HepG2 (cell line): Measurements from ENCODE around the gene PIK3R1. TPM values are rescaled to one million over a fixed set of nuclear protein-coding genes. Genes with fewer than 3 reads are reported as not detected.

Experiments
- BHLHE40 ChIP-seq: IDR thresholded peaks from 2 replicates; pipeline ENCODE4 v1.6.1; 2011; ENCODE audit warnings: low read length, improper control_type of control experiment
- CEBPG ChIP-seq: IDR thresholded peaks from 2 replicates; pipeline ENCODE4 v1.6.1; 2016
- CEBPZ ChIP-seq: IDR thresholded peaks from 2 replicates; pipeline ENCODE4 v1.6.1; 2012; ENCODE audit warnings: low read length, improper control_type of control experiment
- CREB3 ChIP-seq: sonication (generic); formaldehyde crosslinking; IDR thresholded peaks from 2 replicates; pipeline ENCODE4 v1.5.0; 2020; ENCODE audit warnings: missing genetic modification reagents
- EHMT2 ChIP-seq: fragments of 200-600 bp; sonication (generic); IDR thresholded peaks from 2 replicates; pipeline ENCODE4 v1.7.0; 2017; ENCODE audit warnings: antibody characterized with exemption, low read depth, low read length, borderline replicate concordance
- FOXK1 ChIP-seq: sonication (generic); formaldehyde crosslinking; IDR thresholded peaks from 2 replicates; pipeline ENCODE4 v1.4.0; 2020; ENCODE audit warnings: low read depth, missing genetic modification reagents, borderline replicate concordance
- GATAD1 ChIP-seq: IDR thresholded peaks from 2 replicates; pipeline ENCODE4 v1.6.1; 2016; ENCODE audit warnings: missing genetic modification reagents, missing compliant biosample characterization
- GLI4 ChIP-seq: sonication (generic); formaldehyde crosslinking; IDR thresholded peaks from 2 replicates; pipeline ENCODE4 v1.5.1; 2020; ENCODE audit warnings: missing genetic modification reagents, mild to moderate bottlenecking, moderate library complexity, borderline replicate concordance
- HIVEP1 ChIP-seq: sonication (generic); formaldehyde crosslinking; IDR thresholded peaks from 2 replicates; pipeline ENCODE4 v1.4.0; 2020; ENCODE audit warnings: mild to moderate bottlenecking, missing genetic modification reagents
- KDM4B ChIP-seq: sonication (generic); formaldehyde crosslinking; IDR thresholded peaks from 2 replicates; pipeline ENCODE4 v1.4.0; 2020; ENCODE audit warnings: missing genetic modification reagents
- MAZ ChIP-seq, 2 experiments: sonication (generic) in 1 of 2; formaldehyde crosslinking in 1 of 2; IDR thresholded peaks; 2 replicates each; pipeline versions ENCODE4 v1.5.0 to v1.6.1; 2012 to 2020; ENCODE audit warnings: low read depth in 2 of 2, mild to moderate bottlenecking in 2 of 2, borderline replicate concordance in 1 of 2, improper control_type of control experiment in 1 of 2, low read length in 1 of 2, missing genetic modification reagents in 1 of 2, moderate library complexity in 1 of 2
- PAF1 ChIP-seq: IDR thresholded peaks from 2 replicates; pipeline ENCODE4 v1.6.1; 2016; ENCODE audit warnings: missing genetic modification reagents, missing compliant biosample characterization
- PBX3 ChIP-seq: sonication (generic); formaldehyde crosslinking; IDR thresholded peaks from 2 replicates; pipeline ENCODE4 v1.8.1; 2023; ENCODE audit warnings: missing genetic modification reagents, inconsistent platforms, borderline replicate concordance
- RFXANK ChIP-seq: IDR thresholded peaks from 2 replicates; pipeline ENCODE4 v1.6.1; 2016
- SUZ12 ChIP-seq: fragments of 150-350 bp; IDR thresholded peaks from 2 replicates; pipeline ENCODE4 v1.6.1; 2014; ENCODE audit warnings: low read depth, low read length
- TOE1 ChIP-seq: sonication (generic); formaldehyde crosslinking; IDR thresholded peaks from 2 replicates; pipeline ENCODE4 v1.4.0; 2020; ENCODE audit warnings: mild to moderate bottlenecking, missing genetic modification reagents
- ZBTB44 ChIP-seq: sonication (generic); formaldehyde crosslinking; IDR thresholded peaks from 2 replicates; pipeline ENCODE4 v1.4.0; 2020; ENCODE audit warnings: missing genetic modification reagents
- ZFP90 ChIP-seq: sonication (generic); formaldehyde crosslinking; IDR thresholded peaks from 2 replicates; pipeline ENCODE4 v1.8.0; 2022; ENCODE audit warnings: missing genetic modification reagents, mild to moderate bottlenecking, inconsistent platforms, borderline replicate concordance
- ZHX1 ChIP-seq: sonication (generic); formaldehyde crosslinking; IDR thresholded peaks from 2 replicates; pipeline ENCODE4 v1.8.1; 2022; ENCODE audit warnings: low read depth, mild to moderate bottlenecking, missing genetic modification reagents
- ZNF136 ChIP-seq: sonication (generic); formaldehyde crosslinking; IDR thresholded peaks from 2 replicates; pipeline ENCODE4 v1.8.1; 2022; ENCODE audit warnings: low read depth, mild to moderate bottlenecking, moderate library complexity, missing genetic modification reagents
- ZNF451 ChIP-seq: sonication (generic); formaldehyde crosslinking; IDR thresholded peaks from 2 replicates; pipeline ENCODE4 v1.5.0; 2020; ENCODE audit warnings: mild to moderate bottlenecking, missing genetic modification reagents
- polyA plus RNA-seq, 8 experiments: library from polyadenylated mRNA; depleted of rRNA in 3 of 8; stranded (reverse) in 7 of 8; unstranded in 1 of 8; fragments of >200 nt; fragmentation: Illumina TruSeq in 4 of 8; extraction: Trizol in 4 of 8; gene quantifications; 2 replicates each; pipeline versions ENCODE4 v1.2.1 to v1.2.3, GENCODE V29; 2011 to 2016; ENCODE audit warnings: low read depth in 4 of 8, missing spikeins in 1 of 8, mixed read lengths in 1 of 8; ENCODE audit not compliant: insufficient read depth in 1 of 8
- total RNA-seq, 5 experiments: library from RNA; depleted of rRNA; stranded (reverse); fragments of >200 nt; fragmentation: Illumina TruSeq; extraction: Trizol; gene quantifications; 2 replicates each; pipeline ENCODE4 v1.2.3, GENCODE V29; 2016; ENCODE audit warnings: low read depth in 1 of 5

The PIK3R1 gene
- total and polyA plus RNA-seq, 2 of the 13 experiments (the other 11 are each of a cell fraction or from before 2014, with no cell fraction given) = 8.4 to 21.3 TPM

GRCh38 chr5:68271124-68271523, 55.6 kb downstream of the PIK3R1 start (continued):
- TF ChIP-seq CEBPZ = no peak
- no peak for TF ChIP-seq MAZ (IDR thresholded peaks at IDR 0.05; ENCODE audit: borderline replicate concordance, low read depth, low read length)
- TF ChIP-seq MAZ (CRISPR knock-in tag; IDR thresholded peaks at IDR 0.05; ENCODE audit: low read depth) = no peak
- TF ChIP-seq HIVEP1 (CRISPR knock-in tag) = no peak
- no peak for TF ChIP-seq BHLHE40
- no peak for TF ChIP-seq TOE1 (CRISPR knock-in tag)
- TF ChIP-seq ZBTB44 (CRISPR knock-in tag) = no peak
- TF ChIP-seq EHMT2 = no peak
- no peak for TF ChIP-seq GLI4 (CRISPR knock-in tag)
- TF ChIP-seq KDM4B (CRISPR knock-in tag) = no peak
- TF ChIP-seq RFXANK (CRISPR knock-in tag) = no peak
- no peak for TF ChIP-seq GATAD1 (CRISPR knock-in tag)
- no peak for TF ChIP-seq ZNF136
- TF ChIP-seq PBX3 = no peak
- TF ChIP-seq FOXK1 (CRISPR knock-in tag) = peak; percentile 54; the same call in 1 of the 2 replicates
- TF ChIP-seq SUZ12 = no peak
- TF ChIP-seq ZNF451 = no peak
- TF ChIP-seq CREB3 = no peak
- TF ChIP-seq PAF1 (CRISPR knock-in tag) = no peak
- no peak for TF ChIP-seq ZHX1 (CRISPR knock-in tag)
- TF ChIP-seq CEBPG (CRISPR knock-in tag) = peak; percentile 70
- no peak for TF ChIP-seq ZFP90 (CRISPR knock-in tag)
